ENCODE results near the gene GPR75.
"Not testable (repeated sequence)": the region's sequence is repeated elsewhere in the genome, so short reads cannot be mapped to it uniquely, and the experiment has no call there.

The GPR75 gene

GRCh38 chr2:53843595-53843994, 16.2 kb downstream of the GPR75 start:
- no peak overlapping the region for H3K4me3 ChIP-seq (ENCODE audit: low read depth, low read length)
- POLR2A ChIA-PET = no interaction called here
- CTCF ChIA-PET = no interaction called here
- DNase-seq (ENCODE audit: low read depth, low spot score) = no peak
- TF ChIP-seq CTCF (IDR thresholded peaks at IDR 0.05; ENCODE audit: insufficient read depth, low read length, missing control alignments) = no peak

- no peak for DNase-seq (ENCODE audit: low read depth, low spot score)
- ChIA-PET CTCF (no interaction called here), POLR2A (no interaction called here)
- no peak for TF ChIP-seq CTCF (IDR thresholded peaks at IDR 0.05; ENCODE audit: insufficient read depth, low read length, missing control alignments)
- H3K4me3 ChIP-seq (ENCODE audit: low read depth, low read length) = no peak overlapping the region
Observed at GRCh38 chr2:53842891-53843290, 16.9 kb downstream of the GPR75 start.

- DNase-seq (ENCODE audit: low read depth, low spot score); POLR2A ChIA-PET; H3K4me3 ChIP-seq (ENCODE audit: low read depth, low read length); CTCF ChIA-PET: not testable (repeated sequence)
Observed at GRCh38 chr2:53841651-53842050, 18.1 kb downstream of the GPR75 start.

GRCh38 chr2:53840580-53840979, 19.2 kb downstream of the GPR75 start:
- no peak for TF ChIP-seq CTCF (IDR thresholded peaks at IDR 0.05; ENCODE audit: insufficient read depth, low read length, missing control alignments)
- no peak for DNase-seq (ENCODE audit: low read depth, low spot score)
- POLR2A ChIA-PET = no interaction called here

GRCh38 chr2:53829980-53830290, 29.8 kb downstream of the GPR75 start:
- POLR2A ChIA-PET; H3K4me3 ChIP-seq (ENCODE audit: low read depth, low read length); DNase-seq (ENCODE audit: low read depth, low spot score); CTCF ChIA-PET: not testable (repeated sequence)

More at GRCh38 chr2:53840580-53840979, 19.2 kb downstream of the GPR75 start:
- H3K4me3 ChIP-seq (ENCODE audit: low read depth, low read length) = no peak overlapping the region
- CTCF ChIA-PET = no interaction called here

- no peak for DNase-seq (ENCODE audit: low read depth, low spot score)
- TF ChIP-seq CTCF (IDR thresholded peaks at IDR 0.05; ENCODE audit: insufficient read depth, low read length, missing control alignments) = no peak
- no peak overlapping the region for H3K4me3 ChIP-seq (ENCODE audit: low read depth, low read length)
- ChIA-PET CTCF (no interaction called here), POLR2A (no interaction called here)
Observed at GRCh38 chr2:53829273-53829979, 30.3 kb downstream of the GPR75 start.

- ChIA-PET CTCF (no interaction called here), POLR2A (no interaction called here)
- H3K4me3 ChIP-seq (ENCODE audit: low read depth, low read length) = no peak overlapping the region
- TF ChIP-seq CTCF (IDR thresholded peaks at IDR 0.05; ENCODE audit: insufficient read depth, low read length, missing control alignments) = no peak
- DNase-seq (ENCODE audit: low read depth, low spot score) = no peak
Observed at GRCh38 chr2:53828331-53828730, 31.4 kb downstream of the GPR75 start.
